Suprapubic skin (tissue), 4 donors: ENCODE results near the gene LRRC26.

Experiments used
- CTCF ChIP-seq, 2 donors: fragments of 200-600 bp in 1 of 2; fragments of 450-650 bp in 1 of 2; sonication (generic) in 1 of 2; IDR thresholded peaks; one replicate each; pipeline ENCODE4 v1.5.1; 2016 to 2019; ENCODE audit warnings: antibody characterized with exemption in 2 of 2, mild to moderate bottlenecking in 1 of 2, moderate library complexity in 1 of 2
- EP300 ChIP-seq: sonication (generic); formaldehyde crosslinking; IDR thresholded peaks from one replicate; pipeline ENCODE4 v1.6.1; 2017; ENCODE audit warnings: antibody characterized with exemption
- POLR2AphosphoS5 ChIP-seq, 3 donors: sonication (generic); formaldehyde crosslinking; IDR thresholded peaks; one replicate each; pipeline ENCODE4 v1.6.1; 2017; ENCODE audit warnings: antibody characterized with exemption in 3 of 3

DNA sequence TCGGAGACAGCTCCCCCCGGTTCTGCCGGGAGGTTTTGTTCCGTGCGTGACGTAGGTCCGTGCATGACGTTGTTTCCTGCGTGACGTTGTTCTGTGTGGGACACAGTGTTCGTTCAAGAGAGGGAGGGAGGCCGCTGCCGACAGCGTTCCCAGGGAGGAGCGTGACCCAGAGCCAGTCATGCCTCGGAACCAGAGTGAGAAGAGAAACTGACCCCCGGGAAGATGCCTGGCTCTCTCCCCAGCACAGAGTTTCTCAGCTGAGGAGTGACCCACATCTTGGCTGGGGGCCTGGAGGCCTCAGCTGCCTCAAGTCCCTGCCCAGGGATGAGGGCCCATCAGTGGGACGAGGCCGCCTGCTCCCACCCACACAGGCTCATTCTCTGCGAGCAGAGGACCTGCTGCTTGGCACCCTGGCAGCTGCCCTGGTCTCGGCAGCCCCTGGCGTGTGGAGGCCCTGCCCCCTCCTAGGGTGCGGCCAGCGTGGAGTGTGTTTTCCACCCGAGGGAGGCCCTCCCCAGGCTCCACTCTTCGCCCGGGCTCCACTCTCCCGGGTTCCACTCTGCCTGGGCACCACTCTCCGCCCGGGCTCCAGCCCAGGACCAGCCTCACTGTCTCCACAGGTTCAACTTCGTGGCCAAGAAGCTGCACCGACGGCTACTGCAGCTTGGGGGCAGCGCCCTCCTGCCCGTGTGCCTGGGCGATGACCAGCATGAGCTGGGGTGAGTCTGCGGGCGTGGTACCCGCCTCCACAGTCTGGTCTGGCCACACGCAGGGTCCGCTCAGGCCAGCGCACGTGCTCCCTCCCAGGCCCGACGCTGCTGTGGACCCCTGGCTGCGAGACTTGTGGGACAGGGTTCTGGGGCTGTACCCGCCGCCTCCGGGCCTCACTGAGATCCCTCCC, 43.6 kb upstream of the LRRC26 start:
- TF ChIP-seq CTCF (IDR thresholded peaks at IDR 0.05): no peak
- no peak for TF ChIP-seq EP300
- no peak for TF ChIP-seq POLR2AphosphoS5 (IDR thresholded peaks at IDR 0.05)
